ENCODE measurements around the gene REXO4.
"Not testable (repeated sequence)": the region's sequence is repeated elsewhere in the genome, so short reads cannot be mapped to it uniquely, and the experiment has no call there.

REXO4 gene

DNA sequence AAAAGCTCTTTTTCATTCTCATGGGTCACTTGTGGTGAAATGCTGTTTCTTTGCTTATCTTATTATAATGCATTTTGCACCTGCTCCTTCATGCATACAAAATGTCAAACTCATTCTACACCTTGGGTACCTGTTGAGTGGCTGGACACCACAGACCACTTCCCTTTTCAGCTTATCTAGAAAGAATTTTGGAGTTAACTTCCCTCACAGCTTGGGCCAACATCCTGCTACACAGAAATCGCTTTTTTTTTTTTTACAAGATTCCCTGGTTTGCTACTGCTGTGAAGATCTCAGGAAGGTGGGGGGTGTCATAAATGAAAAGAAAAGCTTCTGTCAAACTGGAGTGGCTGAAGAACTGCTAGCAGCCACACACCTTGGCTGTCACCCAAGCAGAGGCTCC is 2.6 kb downstream of the REXO4 start:
- DNase-seq, result no peak

DNA sequence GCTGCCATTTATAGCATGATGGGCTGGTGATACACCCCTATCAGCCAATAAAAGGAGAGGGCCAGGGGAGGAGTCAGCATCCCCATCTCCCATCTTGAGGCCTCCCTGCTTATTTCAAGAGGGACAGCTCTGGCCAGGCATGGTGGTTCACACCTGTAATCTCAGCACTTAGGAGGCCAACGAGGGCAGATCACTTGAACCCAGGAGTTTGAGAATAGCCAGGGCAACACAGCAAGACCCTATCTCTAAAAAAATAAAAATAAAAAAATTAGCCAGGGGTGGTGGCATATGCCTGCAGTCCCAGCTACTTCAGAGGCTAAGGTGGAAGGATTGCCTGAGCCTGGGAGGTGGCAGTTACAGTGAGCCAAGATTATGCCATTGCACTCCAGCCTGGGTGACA is 9.8 kb downstream of the REXO4 start:
- DNase-seq, result no peak

DNA sequence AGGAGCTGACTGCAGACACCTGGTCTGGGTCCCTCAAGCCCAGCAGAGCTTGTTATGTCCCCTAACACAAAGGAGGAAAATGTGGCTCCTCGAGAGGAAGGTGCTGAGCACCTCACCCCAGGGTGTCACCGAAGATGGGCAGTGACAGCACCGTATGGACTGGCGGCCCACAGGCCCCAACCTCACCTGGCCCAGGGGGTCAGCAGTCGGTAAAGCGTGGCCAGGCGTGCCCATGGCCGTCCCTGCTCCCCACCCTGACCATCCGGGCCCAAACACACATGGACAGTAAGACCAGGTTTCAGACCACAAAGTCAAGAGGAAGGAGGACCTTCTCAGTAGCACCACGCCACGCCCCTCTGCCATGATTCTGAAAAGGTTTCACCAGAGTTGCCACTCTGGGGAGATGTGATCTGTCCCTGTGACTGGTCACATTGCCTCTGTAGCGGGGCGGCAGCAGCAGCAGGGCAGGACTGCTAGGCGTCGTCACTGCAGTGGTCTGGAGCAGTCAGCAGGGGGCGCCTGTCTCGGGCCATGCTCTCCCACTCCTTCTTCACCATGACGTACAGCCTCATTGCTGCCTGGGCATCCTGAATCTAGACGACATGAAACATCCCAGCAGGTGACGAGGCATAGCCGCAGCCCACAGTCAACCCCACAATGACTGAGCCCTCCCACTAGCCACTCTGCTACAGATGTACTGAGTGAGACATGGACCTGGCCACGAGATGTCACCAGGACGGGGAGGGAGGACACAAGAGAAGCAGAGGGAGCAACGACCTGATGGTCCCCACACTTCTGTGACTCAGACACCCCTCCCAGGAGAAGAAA is 11.1 kb downstream of the REXO4 start:
- peak; percentile 86 for DNase-seq

DNA sequence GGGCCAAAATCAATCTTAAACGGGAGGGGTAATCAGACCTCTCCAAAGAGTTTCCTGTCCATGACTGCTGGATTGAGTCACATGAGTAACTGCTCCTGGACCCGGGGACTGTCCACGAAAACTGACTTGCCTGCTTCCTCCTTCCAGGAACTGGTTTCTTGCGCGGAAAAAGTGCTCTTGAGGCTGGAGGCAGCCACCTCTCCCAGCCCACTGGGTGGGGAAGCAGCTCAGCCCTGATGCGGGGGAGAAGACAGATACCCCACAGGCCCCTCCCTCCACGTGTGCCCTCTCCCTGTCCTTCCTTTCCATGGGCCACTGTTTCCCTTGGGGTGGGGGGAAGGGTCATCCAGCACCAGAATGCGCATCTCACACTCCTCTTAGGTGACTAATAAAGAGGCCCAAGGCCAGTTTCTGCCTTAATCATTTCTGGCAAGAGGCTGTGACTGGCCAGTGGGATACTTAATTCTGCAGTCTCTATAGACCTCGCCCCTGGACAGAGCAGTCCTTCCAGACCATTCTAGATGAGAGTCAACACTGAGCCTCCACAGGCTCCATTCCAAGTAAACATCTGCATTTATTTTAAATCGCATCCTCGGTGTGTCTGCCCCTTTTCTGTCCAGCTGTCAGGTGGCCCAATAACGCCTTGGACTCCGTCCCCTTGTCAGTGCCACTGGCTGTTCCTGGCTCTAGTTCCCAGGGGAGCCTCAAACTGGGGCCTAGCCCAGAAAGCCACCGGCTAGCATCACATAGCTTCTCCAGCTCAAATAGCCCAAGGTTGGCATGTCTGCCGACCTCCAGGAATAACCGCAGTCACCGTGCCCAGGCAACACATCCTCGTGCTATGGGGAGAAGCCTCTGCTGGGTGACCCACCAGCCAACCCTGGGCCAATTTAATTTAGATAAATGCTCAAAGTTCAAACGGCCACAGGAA is 12.0 kb downstream of the REXO4 start:
- no peak for DNase-seq

DNA sequence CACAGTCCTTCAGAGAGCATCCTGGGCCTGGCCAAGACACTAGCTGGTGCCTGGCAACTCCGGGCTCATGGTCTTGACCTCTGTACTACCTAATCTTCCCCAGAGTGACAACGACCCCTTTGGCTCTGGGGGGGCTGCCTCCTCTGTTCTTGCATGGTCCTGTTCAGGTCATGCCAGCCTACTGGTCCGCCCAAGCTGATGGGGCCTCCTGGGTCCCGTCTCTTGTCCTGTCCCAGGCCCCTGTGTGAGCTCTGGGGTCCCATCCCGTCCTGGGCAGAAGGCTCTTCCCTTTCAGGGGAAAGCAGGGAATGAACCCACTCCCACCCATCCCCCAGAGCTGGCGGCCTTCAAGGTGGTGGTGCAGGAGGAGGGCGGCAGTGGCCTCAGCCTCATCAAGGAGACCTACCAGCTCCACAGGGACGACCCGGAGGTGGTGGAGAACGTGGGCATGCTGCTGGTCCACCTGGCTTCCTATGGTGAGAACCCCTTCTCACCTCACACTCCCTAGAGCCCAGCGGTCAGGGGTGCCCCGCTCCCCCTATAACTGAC is 13.3 kb downstream of the REXO4 start:
- no peak for DNase-seq

DNA sequence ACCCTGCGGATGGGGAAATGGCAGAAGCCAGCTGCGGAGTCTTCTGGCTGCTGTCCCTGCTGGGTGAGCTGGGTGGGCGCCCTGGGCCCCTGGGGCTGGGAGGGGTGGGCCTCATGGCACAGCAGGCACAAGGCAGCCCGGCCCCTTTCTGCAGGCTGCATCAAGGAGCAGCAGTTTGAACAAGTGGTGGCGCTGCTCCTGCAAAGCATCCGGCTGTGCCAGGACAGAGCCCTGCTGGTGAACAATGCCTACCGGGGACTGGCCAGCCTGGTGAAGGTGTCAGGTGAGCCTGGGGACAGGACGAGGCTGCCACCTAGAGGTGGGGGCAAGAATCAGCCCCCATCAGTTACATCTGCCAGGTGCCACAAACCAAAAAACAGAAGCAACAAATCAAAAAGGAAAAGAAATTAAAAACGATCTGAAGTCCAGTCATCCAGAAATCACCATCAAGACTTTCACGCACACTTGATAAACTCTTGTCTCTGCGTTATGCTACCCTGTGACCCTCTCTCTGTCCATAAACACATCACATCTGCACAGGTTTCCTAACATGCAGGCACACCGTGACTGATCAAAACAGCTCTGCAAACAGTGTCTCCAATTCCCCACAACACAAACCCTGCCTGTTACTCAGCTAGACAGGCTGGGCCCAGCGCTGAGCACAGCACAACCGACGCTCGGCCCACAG is 13.9 kb downstream of the REXO4 start:
- DNase-seq, result peak; percentile 52

DNA sequence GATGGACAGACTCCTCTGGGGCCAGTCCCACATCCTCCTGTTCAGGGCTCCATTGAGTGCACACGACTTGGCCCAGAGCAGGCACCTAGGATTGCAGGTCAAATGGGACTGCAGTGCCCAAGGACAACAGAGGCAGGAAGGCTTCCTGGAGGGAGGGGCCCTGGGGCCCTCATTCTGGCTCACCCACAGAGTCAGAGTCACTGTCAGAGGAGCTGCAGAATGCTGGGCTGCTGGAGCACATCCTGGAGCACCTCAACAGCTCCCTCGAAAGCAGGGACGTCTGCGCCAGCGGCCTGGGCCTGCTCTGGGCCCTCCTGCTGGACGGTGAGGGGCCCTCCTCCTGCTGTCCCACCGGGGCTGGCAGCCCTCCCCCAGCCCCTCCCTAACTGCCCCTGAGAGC is 15.1 kb downstream of the REXO4 start:
- no peak for DNase-seq

DNA sequence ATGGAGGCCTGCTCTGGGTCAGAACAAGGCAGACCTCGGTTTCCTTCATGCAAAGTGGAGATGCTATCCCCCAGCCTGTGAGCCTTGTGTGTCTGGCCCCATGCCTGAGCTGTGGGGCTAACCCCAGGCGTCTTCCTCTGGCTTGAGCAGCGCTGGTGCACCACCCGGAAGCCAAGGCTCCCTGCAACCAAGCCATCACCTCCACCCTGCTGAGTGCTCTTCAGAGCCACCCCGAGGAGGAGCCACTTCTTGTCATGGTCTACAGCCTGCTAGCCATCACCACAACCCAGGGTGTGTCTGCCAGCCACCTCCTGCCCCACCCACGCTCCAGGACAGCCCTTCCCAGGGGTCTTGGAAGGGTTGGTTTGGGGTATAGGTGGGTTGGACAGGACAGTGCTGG is 16.2 kb downstream of the REXO4 start:
- DNase-seq, result no peak

DNA sequence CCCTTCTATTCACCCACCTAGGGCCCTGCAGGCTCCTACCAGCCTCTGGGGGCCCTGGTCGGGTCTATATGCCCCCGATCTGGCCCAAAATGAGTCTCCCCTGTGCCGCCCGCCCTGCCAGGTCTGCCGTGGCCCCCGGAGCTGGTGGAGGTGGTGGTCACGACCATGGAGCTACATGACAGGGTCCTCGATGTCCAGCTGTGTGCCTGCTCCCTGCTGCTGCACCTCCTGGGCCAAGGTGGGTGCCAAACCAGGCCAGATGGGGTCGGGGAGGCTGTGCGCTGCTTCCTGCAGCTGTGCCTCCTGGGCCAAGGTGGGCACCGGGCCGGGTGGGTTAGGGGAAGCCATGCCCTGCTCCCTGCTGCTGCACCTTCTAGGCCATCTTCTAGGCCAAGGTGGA is 17.5 kb downstream of the REXO4 start:
- DNase-seq, result no peak

DNA sequence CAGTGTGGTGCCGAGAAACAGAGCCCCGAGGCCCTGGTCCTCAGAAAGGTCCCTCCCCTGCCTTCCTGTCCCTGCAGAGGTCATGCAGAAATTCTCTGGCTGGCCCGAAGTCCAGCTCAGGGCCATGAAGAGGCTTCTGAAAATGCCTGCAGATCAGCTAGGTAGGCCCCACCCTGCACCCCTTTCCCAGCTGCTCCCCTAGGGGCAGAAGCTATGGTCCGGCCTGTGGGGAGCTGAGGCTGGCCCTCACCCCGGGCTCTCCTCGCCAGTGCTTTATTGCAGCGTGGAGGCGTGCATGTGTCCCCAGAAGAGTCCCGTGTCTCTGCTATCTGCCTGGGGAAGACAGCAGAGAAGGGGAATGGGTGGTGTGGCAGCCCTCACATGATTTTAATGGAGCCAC is 19.9 kb downstream of the REXO4 start:
- no peak for DNase-seq

DNA sequence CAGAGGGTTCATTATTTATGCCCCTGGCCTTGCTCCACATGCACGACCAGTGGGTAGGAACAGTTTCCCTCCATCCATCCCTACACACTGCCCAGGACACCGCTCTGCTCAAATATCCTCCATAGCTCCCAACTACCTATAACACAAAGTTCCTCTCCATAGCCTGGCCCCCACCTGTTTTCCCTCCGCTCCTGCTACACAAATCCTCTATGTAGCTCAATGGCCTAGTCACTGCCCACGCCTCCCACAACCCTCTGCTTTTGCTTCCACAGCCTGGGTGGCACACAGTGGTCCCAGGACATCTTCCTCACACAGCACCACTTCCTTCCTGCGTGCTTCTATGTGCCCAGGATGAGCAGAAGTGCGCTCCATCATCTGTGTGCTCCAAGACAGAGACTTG is 20.4 kb downstream of the REXO4 start:
- DNase-seq, result no peak

DNA sequence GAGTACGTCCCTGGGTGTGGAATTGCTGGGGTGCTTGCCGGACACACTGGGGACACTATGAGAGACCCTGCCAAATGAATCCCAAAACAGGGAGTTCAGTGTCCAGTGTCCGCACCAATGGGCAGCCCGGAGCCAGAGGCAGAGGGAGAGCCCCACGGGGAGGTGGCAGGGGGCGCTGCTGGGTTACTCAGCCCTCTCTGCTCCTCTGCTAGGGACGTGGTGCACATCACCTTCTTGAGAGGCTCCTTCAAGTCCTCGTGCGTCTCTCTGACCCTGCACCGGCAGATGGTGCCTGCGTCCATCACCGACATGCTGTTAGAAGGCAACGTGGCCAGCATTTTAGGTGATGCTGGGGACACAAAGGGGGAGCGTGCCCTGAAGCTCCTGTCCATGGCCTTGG is 20.9 kb downstream of the REXO4 start:
- DNase-seq, result no peak

DNA sequence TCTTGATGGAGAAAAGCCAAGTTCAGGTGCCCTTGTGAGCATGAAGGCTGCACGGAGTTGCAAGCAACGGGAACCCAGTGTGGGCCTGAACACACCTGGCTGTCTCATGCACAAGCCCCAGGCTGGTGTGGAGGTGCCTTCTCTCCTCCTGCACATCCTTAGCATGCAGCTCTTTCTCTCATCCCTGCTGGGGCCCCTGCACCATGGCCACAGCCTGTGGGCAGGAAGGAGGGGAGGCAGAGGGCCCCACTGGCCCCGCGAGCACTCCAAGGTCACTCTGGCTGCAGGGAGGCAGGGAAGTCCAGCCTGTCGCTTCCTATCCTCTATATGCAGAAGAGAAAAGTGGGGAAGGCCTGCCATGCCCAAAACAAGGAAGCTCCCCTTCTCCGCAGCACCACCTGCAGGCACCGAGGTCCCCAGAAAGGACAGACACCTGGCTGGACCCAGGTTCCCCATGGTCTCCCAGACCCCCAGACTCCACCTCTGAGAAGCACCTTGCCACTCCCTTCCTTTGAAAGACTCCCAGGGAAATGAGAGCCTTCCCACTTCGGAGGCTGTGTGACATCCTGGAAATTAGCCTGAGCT is 23.0 kb downstream of the REXO4 start:
- no peak for DNase-seq

DNA sequence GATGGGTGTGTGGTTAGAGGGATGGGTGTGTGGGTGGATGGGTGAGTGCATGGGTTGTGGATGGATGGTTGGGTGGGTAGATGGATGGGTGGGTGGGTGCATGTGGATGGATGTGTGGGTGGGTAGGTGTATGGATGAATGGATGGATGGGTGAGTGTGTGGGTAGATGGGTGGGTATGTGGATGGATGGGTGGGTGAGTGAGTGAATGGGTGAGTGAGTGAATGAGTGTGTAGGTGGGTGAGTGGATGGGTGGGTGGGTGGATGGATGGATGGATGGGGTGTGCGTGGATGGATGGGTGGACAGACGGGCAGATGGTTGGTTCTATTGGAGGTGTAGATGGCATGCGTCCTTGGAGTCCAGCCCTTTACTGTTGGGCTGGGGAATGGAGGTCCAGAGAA is 24.4 kb downstream of the REXO4 start:
- no peak for DNase-seq

DNA sequence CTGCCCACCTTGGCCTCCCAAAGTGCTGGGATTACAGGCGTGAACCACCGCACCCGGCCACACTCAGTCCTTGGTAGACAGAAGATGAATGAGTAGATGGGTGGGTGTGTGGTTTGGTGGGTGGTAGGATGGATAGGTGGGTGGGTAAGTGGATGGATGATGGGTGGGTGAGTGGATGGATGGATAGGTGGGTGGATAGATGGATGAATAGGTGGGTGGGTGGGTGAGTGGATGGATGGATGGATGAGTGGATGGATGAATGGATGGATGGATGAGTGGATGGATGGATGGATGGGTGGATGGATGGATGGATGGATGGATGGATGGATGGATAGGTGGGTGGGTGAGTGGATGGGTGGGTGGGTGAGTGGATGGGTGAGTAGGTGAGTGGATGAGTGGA is 25.5 kb downstream of the REXO4 start:
- DNase-seq, result not testable (repeated sequence)

DNA sequence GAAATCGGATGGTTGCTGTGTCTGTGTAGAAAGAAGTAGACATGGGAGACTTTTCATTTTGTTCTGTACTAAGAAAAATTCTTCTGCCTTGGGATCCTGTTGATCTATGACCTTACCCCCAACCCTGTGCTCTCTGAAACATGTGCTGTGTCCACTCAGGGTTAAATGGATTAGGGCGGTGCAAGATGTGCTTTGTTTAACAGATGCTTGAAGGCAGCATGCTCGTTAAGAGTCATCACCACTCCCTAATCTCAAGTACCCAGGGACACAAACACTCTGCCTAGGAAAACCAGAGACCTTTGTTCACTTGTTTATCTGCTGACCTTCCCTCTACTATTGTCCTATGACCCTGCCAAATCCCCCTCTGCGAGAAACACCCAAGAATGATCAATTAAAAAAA is 26.4 kb downstream of the REXO4 start:
- not testable (repeated sequence) for DNase-seq

DNA sequence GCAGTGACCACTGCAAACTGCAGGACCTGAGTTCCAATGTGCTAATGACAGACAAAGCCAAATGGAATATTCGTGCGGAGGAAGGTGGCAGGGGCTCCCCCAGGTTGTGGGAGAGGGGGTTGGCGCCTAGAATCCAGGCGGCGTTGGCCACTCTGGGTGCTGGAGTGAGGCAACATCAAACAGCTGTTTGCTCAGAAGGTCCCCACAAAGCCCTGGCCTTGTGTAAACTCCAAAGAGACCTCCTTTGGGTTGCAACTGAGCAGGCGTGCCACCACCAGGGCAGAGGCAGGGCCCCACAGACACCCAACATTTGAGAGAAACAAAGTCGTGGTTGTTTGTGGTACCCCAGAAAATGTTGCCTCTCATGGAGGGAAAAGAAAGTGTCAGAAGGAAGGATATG is 27.1 kb downstream of the REXO4 start:
- DNase-seq, result no peak

DNA sequence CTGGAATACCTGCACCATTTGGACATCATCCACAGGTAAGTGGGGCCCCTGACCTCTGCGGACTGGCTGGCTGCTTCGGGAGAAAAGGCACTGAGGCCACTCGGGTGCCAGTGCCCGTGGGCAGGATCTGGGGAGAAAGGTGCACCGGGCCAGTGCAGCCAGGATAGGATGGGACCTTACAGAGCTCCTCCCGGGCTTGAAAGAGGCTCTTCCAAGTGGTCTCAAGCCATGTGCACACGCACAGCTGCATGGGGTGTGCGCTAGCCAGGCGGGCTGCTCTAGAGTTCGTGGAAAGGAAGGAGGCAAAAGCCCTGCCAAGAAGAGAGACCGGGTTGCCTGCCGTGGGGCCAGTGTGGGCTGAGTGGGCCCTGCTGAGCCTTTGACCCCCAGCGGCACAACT is 28.2 kb downstream of the REXO4 start:
- DNase-seq, result no peak

DNA sequence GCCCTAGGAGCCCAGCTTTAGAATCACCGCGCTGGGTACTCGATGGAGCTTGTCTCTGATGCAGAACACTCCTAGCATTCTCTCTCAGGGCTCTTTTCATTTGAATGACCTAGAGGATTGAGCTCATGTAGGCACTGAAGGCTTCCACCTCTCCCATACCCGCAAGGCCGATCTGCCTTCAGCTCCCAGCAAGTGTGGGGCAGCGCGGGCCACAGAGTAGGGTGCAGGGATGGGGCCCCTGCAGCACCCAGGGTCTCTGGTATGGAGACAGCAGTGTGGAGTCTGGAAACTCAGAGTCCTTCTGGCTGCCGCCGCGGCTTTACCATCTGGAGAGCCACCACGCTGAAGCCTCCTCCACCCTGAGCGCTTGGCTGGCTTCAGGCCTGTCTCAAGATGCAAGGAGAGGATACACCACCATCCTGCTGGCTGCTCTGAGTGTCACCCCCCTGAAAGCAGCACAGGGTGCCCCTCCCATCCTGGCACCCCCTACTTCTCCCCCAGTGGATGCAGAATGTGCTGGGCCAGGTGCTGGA is 28.7 kb downstream of the REXO4 start:
- no peak for DNase-seq

DNA sequence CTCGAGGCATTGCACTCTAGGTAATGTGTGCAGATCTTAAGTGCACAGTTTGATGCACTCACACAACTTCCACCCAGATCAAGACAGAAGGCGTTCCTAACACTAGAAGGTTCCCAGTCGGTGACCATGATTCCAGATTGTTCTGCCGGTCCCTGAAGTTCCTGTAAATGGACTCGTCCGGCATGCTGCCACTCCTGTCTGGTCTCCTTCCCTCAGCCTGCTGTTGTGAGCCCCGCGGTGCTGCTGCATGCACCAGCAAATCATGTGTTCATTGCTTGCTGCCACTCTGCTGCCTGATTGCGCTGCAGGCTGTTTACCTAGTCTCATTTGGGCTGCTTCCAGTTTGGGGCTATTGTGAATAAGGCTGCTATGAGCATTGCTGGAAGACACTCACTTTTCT is 30.1 kb downstream of the REXO4 start:
- no peak for DNase-seq

DNA sequence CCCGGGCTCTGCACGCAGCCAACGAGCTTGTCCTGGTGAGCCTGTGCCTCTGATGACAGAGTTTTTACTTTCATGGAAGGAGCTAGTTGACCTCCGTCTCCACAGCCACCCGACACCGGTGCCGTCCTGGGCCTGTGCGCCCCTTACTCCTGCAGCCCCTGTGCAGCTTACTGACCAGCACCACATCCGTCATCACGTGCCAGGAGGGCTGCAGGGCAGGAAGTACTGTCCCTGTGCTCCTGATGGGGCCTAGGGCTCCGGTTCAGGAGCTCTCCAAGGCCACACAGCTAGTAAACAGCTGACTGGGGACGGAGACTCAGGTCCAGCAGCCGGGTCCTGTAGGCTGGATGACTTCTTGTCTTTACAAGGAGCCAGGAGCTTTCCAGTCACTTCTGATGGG is 31.5 kb downstream of the REXO4 start:
- no peak for DNase-seq

DNA sequence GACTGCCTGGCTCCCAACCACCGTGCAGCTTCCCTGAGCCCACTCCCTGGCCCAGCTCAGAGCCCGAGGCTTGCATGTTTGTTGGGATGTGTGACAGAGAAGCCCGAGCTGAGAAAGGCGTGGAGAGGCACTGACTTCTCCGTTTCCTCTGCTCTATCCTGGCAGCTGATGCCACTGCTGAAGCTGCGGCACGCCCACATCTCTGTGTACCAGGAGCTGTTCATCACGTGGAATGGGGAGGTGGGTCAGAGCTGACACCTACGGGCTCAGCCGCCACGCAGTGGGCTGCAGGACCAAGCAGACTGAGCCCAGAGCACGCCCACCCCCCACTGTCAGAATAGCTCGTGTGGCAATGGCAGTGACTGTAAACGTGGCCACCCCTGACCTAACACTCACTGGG is 32.4 kb downstream of the REXO4 start:
- DNase-seq, result no peak
